CD14-positive monocyte (primary cell): ENCODE results near the gene TRAPPC4. TPM values are rescaled to one million over a fixed set of nuclear protein-coding genes. Genes with fewer than 3 reads are reported as not detected.
A peak's percentile ranks its signal among the peaks of the same experiment; 100 is the strongest.
"Not testable (repeated sequence)": the region's sequence is repeated elsewhere in the genome, so short reads cannot be mapped to it uniquely, and the experiment has no call there.

Source experiments
- DNase-seq, 3 donors: peaks; one replicate each; pipeline ENCODE4 v3.0.0-alpha.2; 2011 to 2022
- H2AFZ ChIP-seq: 2 replicates; pipeline ENCODE4 v1.6.0; 2012; ENCODE audit warnings: mild to moderate bottlenecking, low read depth, low read length, inconsistent platforms; ENCODE audit not compliant: insufficient read depth, poor library complexity, severe bottlenecking
- H3K27ac ChIP-seq, 2 donors: 1 replicate in 1 of 2; 2 replicates in 1 of 2; pipeline ENCODE4 v1.5.1; 2012 to 2013; ENCODE audit warnings: low read length in 2 of 2, control low read depth in 1 of 2, inconsistent platforms in 1 of 2, low read depth in 1 of 2, mild to moderate bottlenecking in 1 of 2
- H3K27me3 ChIP-seq, 2 donors: one replicate each; pipeline versions ENCODE4 v1.6.0 to v1.6.1; 2011 to 2013; ENCODE audit warnings: low read length in 2 of 2; ENCODE audit not compliant: control insufficient read depth in 2 of 2, insufficient read depth in 2 of 2
- H3K36me3 ChIP-seq, 2 donors: replicated peaks in 1 of 2; 1 replicate in 1 of 2; 2 replicates in 1 of 2; pipeline versions ENCODE4 v1.5.1 to v1.6.1; 2012 to 2013; ENCODE audit warnings: low read length in 2 of 2, control low read depth in 1 of 2, inconsistent platforms in 1 of 2, mild to moderate bottlenecking in 1 of 2; ENCODE audit not compliant: insufficient read depth in 2 of 2, control insufficient read depth in 1 of 2
- H3K4me1 ChIP-seq, 2 donors: 1 replicate in 1 of 2; 2 replicates in 1 of 2; pipeline versions ENCODE4 v1.5.1 to v1.6.1; 2012 to 2013; ENCODE audit warnings: low read length in 2 of 2, control low read depth in 1 of 2, inconsistent platforms in 1 of 2, mild to moderate bottlenecking in 1 of 2, moderate library complexity in 1 of 2; ENCODE audit not compliant: insufficient read depth in 2 of 2, control insufficient read depth in 1 of 2
- H3K4me2 ChIP-seq: replicated peaks from 2 replicates; pipeline ENCODE3; 2012; ENCODE audit warnings: low read length, moderate library complexity, mild to moderate bottlenecking; ENCODE audit not compliant: poor library complexity, severe bottlenecking; ENCODE audit errors: extremely low read depth
- H3K4me3 ChIP-seq, 3 experiments: fragments of 200-600 bp in 1 of 3; sonication (generic) in 1 of 3; replicated peaks in 1 of 3; 1 replicate in 2 of 3; 2 replicates in 1 of 3; pipeline ENCODE4 v1.5.1; 2011 to 2013; ENCODE audit warnings: low read length in 3 of 3, mild to moderate bottlenecking in 3 of 3, control low read depth in 2 of 3, low read depth in 2 of 3, inconsistent platforms in 1 of 3, moderate library complexity in 1 of 3
- H3K79me2 ChIP-seq: 2 replicates; pipeline ENCODE4 v1.6.0; 2012; ENCODE audit warnings: mild to moderate bottlenecking, control low read depth, inconsistent platforms, low read length, moderate library complexity; ENCODE audit not compliant: insufficient read depth
- H3K9ac ChIP-seq: 2 replicates; pipeline ENCODE4 v1.6.0; 2017; ENCODE audit warnings: low read length, mild to moderate bottlenecking; ENCODE audit not compliant: insufficient read depth, poor library complexity, severe bottlenecking
- H3K9me3 ChIP-seq, 2 donors: replicated peaks in 1 of 2; 1 replicate in 1 of 2; 2 replicates in 1 of 2; pipeline versions ENCODE4 v1.5.1 to v1.6.1; 2012 to 2013; ENCODE audit warnings: low read length in 2 of 2, control low read depth in 1 of 2; ENCODE audit not compliant: control insufficient read depth in 1 of 2, insufficient read depth in 1 of 2
- H4K20me1 ChIP-seq: 2 replicates; pipeline ENCODE4 v1.6.0; 2012; ENCODE audit warnings: mild to moderate bottlenecking, low read length, control low read depth, moderate library complexity; ENCODE audit not compliant: insufficient read depth
- H3K27ac Mint-ChIP-seq, 7 donors: one replicate each; pipeline ENCODE4 v1.8.0; 2020; ENCODE audit warnings: mild to moderate bottlenecking in 7 of 7, mixed read lengths in 7 of 7, moderate library complexity in 6 of 7, inconsistent platforms in 2 of 7
- H3K27me3 Mint-ChIP-seq, 3 donors: one replicate each; pipeline ENCODE4 v1.8.0; 2021 to 2022; ENCODE audit warnings: low read depth in 3 of 3, mild to moderate bottlenecking in 3 of 3, mixed read lengths in 3 of 3, moderate library complexity in 3 of 3, inconsistent platforms in 1 of 3
- H3K36me3 Mint-ChIP-seq, 2 donors: one replicate each; pipeline ENCODE4 v1.8.0; 2020; ENCODE audit warnings: mixed read lengths in 2 of 2, inconsistent platforms in 1 of 2, mild to moderate bottlenecking in 1 of 2
- H3K4me1 Mint-ChIP-seq: one replicate; pipeline ENCODE4 v1.8.0; 2020; ENCODE audit warnings: mild to moderate bottlenecking, mixed read lengths
- H3K4me3 Mint-ChIP-seq, 2 donors: one replicate each; pipeline ENCODE4 v1.8.0; 2020; ENCODE audit warnings: mild to moderate bottlenecking in 2 of 2, mixed read lengths in 2 of 2, moderate library complexity in 1 of 2
- H3K9me3 Mint-ChIP-seq, 7 donors: one replicate each; pipeline ENCODE4 v1.8.0; 2020 to 2022; ENCODE audit warnings: mixed read lengths in 7 of 7, mild to moderate bottlenecking in 6 of 7, moderate library complexity in 6 of 7, inconsistent platforms in 2 of 7
- WGBS: methylation state at CpG from one replicate; pipeline ENCODE4 v1.1.5; 2013; ENCODE audit warnings: missing lambda C conversion rate; ENCODE audit not compliant: insufficient coverage; 5-methylcytosine and 5-hydroxymethylcytosine counted together
- intact Hi-C, 2 donors: fragments of 100-400 bp; cut with micrococcal nuclease; formaldehyde crosslinking; loops; one replicate each; pipeline versions ENCODE4 v1.15.0 to v1.15.1; 2023
- polyA plus RNA-seq, 3 donors: library from polyadenylated mRNA; depleted of rRNA in 1 of 3; unstranded in 2 of 3; stranded (reverse) in 1 of 3; fragments of 300-500 nt in 2 of 3; fragments of >200 nt in 1 of 3; fragmentation: Illumina TruSeq in 2 of 3; gene quantifications; 1 replicate in 2 of 3; 2 replicates in 1 of 3; pipeline ENCODE4 v1.2.3, GENCODE V29; 2012 to 2021
- TF ChIP-seq, protein P1 (sequence below): fragments of 200-600 bp; IDR thresholded peaks from one replicate; pipeline ENCODE4 v1.8.0; 2022; ENCODE audit warnings: antibody characterized with exemption, mild to moderate bottlenecking

The TRAPPC4 gene
- polyA plus RNA-seq, 3 donors = 46.9 to 54.5 (median 50.0) TPM

DNA sequence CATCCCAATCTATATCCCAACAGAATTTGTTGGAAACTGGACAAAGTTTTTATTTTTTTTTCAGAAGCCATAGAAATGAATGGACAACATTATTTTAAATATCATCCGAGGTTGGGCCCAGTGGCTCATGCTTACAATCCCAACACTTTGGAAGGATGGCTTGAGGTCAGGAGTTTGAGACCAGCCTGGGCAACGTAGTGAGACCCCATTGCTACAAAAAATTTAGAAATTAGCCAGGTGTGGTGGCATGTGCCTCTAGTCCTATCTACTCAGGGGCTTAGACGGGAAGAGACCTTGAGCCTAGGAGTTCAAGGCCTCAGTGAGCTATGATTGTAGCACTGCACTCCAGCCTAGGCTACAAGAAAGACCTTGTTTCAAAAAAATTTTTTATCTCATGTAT is 16.2 kb downstream of the TRAPPC4 start:
- H3K4me3 Mint-ChIP-seq = no peak overlapping the region

DNA sequence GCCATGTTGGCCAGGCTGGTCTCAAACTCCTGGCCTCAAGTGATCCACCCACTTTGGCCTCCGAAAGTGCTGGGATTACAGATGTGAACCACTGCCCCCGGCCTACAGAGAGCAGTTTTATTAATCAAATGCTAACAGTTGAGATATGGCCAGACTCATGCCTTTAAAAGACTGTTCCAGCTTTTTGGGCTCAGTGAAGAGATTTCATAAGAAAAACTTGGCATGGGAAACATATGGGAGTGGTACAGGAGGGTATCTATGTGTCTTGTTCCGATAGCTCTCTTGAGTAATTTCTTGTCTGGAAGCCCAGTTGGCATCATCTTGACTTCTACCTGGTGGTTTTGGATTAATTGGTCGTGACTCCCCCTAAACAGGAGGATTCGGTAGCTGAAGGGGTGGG is 20.3 kb downstream of the TRAPPC4 start:
- WGBS = 90% methylated on average over 3 of the region's 5 CpGs
- Histone ChIP-seq H3K9me3 (no peaks in the 10 kb centered on the region), H3K4me1 (no peaks in the 10 kb centered on the region), H2AFZ (no peak overlapping the region), H3K9ac (no peak overlapping the region), H4K20me1 (no peaks in the 10 kb centered on the region), H3K36me3 (no peaks in the 10 kb centered on the region), H3K27me3 (no peaks in the 10 kb centered on the region), H3K4me3 (no peak overlapping the region), H3K79me2 (no peaks in the 10 kb centered on the region), H3K27ac (no peak overlapping the region), H3K4me2 (no peak overlapping the region)
- Mint-ChIP-seq H3K4me3 (no peak overlapping the region), H3K36me3 (no peaks in the 10 kb centered on the region), H3K27me3 (peaks cover 0 to 5% (median 2%) of the 10 kb centered on the region in 3 donors), H3K9me3 (no peaks in the 10 kb centered on the region), H3K4me1 (peaks cover 11% of the 10 kb centered on the region), H3K27ac (no peak overlapping the region)
- intact Hi-C loops = no loop called here
- DNase-seq = no peak
- TF ChIP-seq, protein P1, sequence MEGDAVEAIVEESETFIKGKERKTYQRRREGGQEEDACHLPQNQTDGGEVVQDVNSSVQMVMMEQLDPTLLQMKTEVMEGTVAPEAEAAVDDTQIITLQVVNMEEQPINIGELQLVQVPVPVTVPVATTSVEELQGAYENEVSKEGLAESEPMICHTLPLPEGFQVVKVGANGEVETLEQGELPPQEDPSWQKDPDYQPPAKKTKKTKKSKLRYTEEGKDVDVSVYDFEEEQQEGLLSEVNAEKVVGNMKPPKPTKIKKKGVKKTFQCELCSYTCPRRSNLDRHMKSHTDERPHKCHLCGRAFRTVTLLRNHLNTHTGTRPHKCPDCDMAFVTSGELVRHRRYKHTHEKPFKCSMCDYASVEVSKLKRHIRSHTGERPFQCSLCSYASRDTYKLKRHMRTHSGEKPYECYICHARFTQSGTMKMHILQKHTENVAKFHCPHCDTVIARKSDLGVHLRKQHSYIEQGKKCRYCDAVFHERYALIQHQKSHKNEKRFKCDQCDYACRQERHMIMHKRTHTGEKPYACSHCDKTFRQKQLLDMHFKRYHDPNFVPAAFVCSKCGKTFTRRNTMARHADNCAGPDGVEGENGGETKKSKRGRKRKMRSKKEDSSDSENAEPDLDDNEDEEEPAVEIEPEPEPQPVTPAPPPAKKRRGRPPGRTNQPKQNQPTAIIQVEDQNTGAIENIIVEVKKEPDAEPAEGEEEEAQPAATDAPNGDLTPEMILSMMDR = no peak

More for the DNA sequence above, 16.2 kb downstream of the TRAPPC4 start:
- H3K27ac Mint-ChIP-seq = no peak overlapping the region
- no peaks in the 10 kb centered on the region for H3K36me3 Mint-ChIP-seq
- Histone ChIP-seq H3K9ac (no peak overlapping the region), H3K4me2 (no peak overlapping the region), H3K4me1 (peaks cover 6 to 7% of the 10 kb centered on the region in 2 donors), H3K27me3 (no peaks in the 10 kb centered on the region), H3K36me3 (no peaks in the 10 kb centered on the region), H2AFZ (no peak overlapping the region), H3K9me3 (no peaks in the 10 kb centered on the region), H3K79me2 (no peaks in the 10 kb centered on the region), H4K20me1 (no peaks in the 10 kb centered on the region), H3K4me3 (no peak overlapping the region), H3K27ac (no peak overlapping the region)
- TF ChIP-seq, protein P1 = no peak
- H3K9me3 Mint-ChIP-seq = no peaks in the 10 kb centered on the region
- DNase-seq = no peak
- peaks cover 0 to 3% (median 2%) of the 10 kb centered on the region in 3 donors for H3K27me3 Mint-ChIP-seq
- WGBS = 94% methylated on average over 3 of the region's 3 CpGs
- H3K4me1 Mint-ChIP-seq = peaks cover 12% of the 10 kb centered on the region
- intact Hi-C loops = loop anchor here in 1 of 2 donors (5.0 kb wide), 1 partner anchor 38 kb away; the partner anchor contains the start of gene CENATAC

DNA sequence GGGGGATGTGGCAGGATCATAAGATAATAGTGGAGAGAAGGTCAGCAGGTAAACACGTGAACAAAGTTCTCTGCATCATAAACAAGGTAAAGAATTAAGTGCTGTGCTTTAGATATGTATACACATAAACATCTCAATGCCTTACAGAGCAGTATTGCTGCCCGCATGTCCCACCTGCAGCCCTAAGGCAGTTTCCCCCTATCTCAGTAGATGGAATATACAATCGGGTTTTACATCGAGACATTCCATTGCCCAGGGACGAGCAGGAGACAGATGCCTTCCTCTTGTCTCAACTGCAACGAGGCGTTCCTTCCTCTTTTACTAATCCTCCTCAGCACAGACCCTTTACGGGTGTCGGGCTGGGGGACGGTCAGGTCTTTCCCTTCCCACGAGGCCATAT is 20.9 kb downstream of the TRAPPC4 start:
- H3K36me3 Mint-ChIP-seq, H3K9ac ChIP-seq, H3K27ac Mint-ChIP-seq, DNase-seq, H3K9me3 Mint-ChIP-seq, H3K36me3 ChIP-seq, intact Hi-C loops, H3K4me3 ChIP-seq, H3K79me2 ChIP-seq, H3K27ac ChIP-seq, H3K4me2 ChIP-seq, H3K9me3 ChIP-seq, H3K4me1 ChIP-seq, H3K27me3 Mint-ChIP-seq, H4K20me1 ChIP-seq, H3K27me3 ChIP-seq: not testable (repeated sequence)
- Mint-ChIP-seq H3K4me3 (peak overlapping the region; percentile 16 to 62), H3K4me1 (peaks cover 11% of the 10 kb centered on the region)
- H2AFZ ChIP-seq = peak overlapping the region; percentile 65
- no CpG with 5 or more reads among the region's 11 CpGs for WGBS
